GM23338 (cell line): ENCODE data around the gene DNAJC13. TPM values are rescaled to one million over a fixed set of nuclear protein-coding genes. Genes with fewer than 3 reads are reported as not detected.

ENCODE experiments used
- ATAC-seq: fragments of 200-7000 bp; cut with Tn5 transposase; 3 replicates; pipeline ENCODE4 v1.9.1; 2020
- DNase-seq: peaks from one replicate; pipeline ENCODE4 v3.0.0-alpha.2; 2015; ENCODE audit warnings: low spot score
- H2AFZ ChIP-seq: fragments of 200-600 bp; sonication (generic); 2 replicates; pipeline ENCODE4 v1.8.0; 2016; ENCODE audit warnings: antibody characterized with exemption, mild to moderate bottlenecking, moderate library complexity
- H3F3A ChIP-seq: fragments of 200-600 bp; sonication (generic); replicated peaks from 2 replicates; pipeline ENCODE4 v1.8.0; 2017; ENCODE audit warnings: antibody characterized with exemption, mixed run types, low read depth
- H3K27ac ChIP-seq: fragments of 200-600 bp; sonication (generic); 2 replicates; pipeline ENCODE4 v1.6.1; 2016; ENCODE audit warnings: low read depth
- H3K27me3 ChIP-seq: fragments of 200-600 bp; sonication (generic); 2 replicates; pipeline ENCODE4 v1.8.0; 2016; ENCODE audit warnings: mild to moderate bottlenecking, mixed run types, moderate library complexity; ENCODE audit not compliant: insufficient read depth
- H3K36me3 ChIP-seq: fragments of 200-600 bp; sonication (generic); 2 replicates; pipeline ENCODE4 v1.8.0; 2016; ENCODE audit warnings: mild to moderate bottlenecking; ENCODE audit not compliant: insufficient read depth
- H3K4me1 ChIP-seq: fragments of 200-600 bp; sonication (generic); 2 replicates; pipeline ENCODE4 v1.8.0; 2016; ENCODE audit warnings: mild to moderate bottlenecking, moderate library complexity; ENCODE audit not compliant: insufficient read depth
- H3K4me2 ChIP-seq: fragments of 200-600 bp; sonication (generic); 2 replicates; pipeline ENCODE4 v1.7.1; 2017; ENCODE audit warnings: mixed run types
- H3K4me3 ChIP-seq: fragments of 200-600 bp; sonication (generic); 2 replicates; pipeline ENCODE4 v1.6.1; 2016; ENCODE audit warnings: mixed run types
- H3K79me2 ChIP-seq: fragments of 200-600 bp; sonication (generic); replicated peaks from 2 replicates; pipeline ENCODE4 v1.8.0; 2017; ENCODE audit warnings: mild to moderate bottlenecking; ENCODE audit not compliant: insufficient read depth
- H3K9me2 ChIP-seq: fragments of 200-600 bp; sonication (generic); 2 replicates; pipeline ENCODE4 v1.8.0; 2017; ENCODE audit not compliant: insufficient read depth
- H4K20me1 ChIP-seq: fragments of 200-600 bp; sonication (generic); replicated peaks from 2 replicates; pipeline ENCODE4 v1.8.0; 2017; ENCODE audit warnings: mild to moderate bottlenecking; ENCODE audit not compliant: insufficient read depth
- H3K27ac Mint-ChIP-seq: 2 replicates; pipeline ENCODE4 v1.8.0; 2020; ENCODE audit warnings: inconsistent platforms, mild to moderate bottlenecking, moderate library complexity, mixed read lengths
- H3K27me3 Mint-ChIP-seq: 3 replicates; pipeline ENCODE4 v1.8.0; 2022; ENCODE audit warnings: low read depth, mild to moderate bottlenecking, moderate library complexity, mixed read lengths, inconsistent platforms; ENCODE audit not compliant: insufficient read depth, poor library complexity
- H3K36me3 Mint-ChIP-seq: 3 replicates; pipeline ENCODE4 v1.8.0; 2021; ENCODE audit warnings: low read depth, mild to moderate bottlenecking, inconsistent platforms, moderate library complexity, mixed read lengths
- H3K4me1 Mint-ChIP-seq: 3 replicates; pipeline ENCODE4 v1.8.0; 2020; ENCODE audit warnings: mild to moderate bottlenecking, inconsistent platforms, mixed read lengths
- H3K4me3 Mint-ChIP-seq: 3 replicates; pipeline ENCODE4 v1.8.0; 2021; ENCODE audit warnings: moderate library complexity, mild to moderate bottlenecking, inconsistent platforms, mixed read lengths
- H3K9me3 Mint-ChIP-seq: 3 replicates; pipeline ENCODE4 v1.8.0; 2020; ENCODE audit warnings: moderate library complexity, mild to moderate bottlenecking, inconsistent platforms, mixed read lengths
- EZH2 ChIP-seq: fragments of 200-600 bp; sonication (generic); IDR thresholded peaks from one replicate; pipeline ENCODE4 v1.8.0; 2017; ENCODE audit warnings: antibody characterized with exemption, mild to moderate bottlenecking, low read depth; ENCODE audit not compliant: unreplicated experiment
- EZH2phosphoT487 ChIP-seq: fragments of 200-600 bp; sonication (generic); IDR thresholded peaks from one replicate; pipeline ENCODE4 v1.8.1; 2018; ENCODE audit warnings: antibody characterized with exemption; ENCODE audit not compliant: unreplicated experiment
- JUNB ChIP-seq: IDR thresholded peaks from one replicate; pipeline ENCODE4 v1.6.1; 2016; ENCODE audit warnings: antibody characterized with exemption; ENCODE audit not compliant: unreplicated experiment
- NANOG ChIP-seq: IDR thresholded peaks from 2 replicates; pipeline ENCODE4 v1.6.1; 2016; ENCODE audit warnings: antibody characterized with exemption, borderline replicate concordance
- POLR2AphosphoS5 ChIP-seq: IDR thresholded peaks from 2 replicates; pipeline ENCODE4 v1.6.1; 2016; ENCODE audit warnings: antibody characterized with exemption, low read depth
- REST ChIP-seq: IDR thresholded peaks from one replicate; pipeline ENCODE4 v1.6.1; 2018; ENCODE audit warnings: antibody characterized with exemption; ENCODE audit not compliant: unreplicated experiment
- STAT1 ChIP-seq: IDR thresholded peaks from one replicate; pipeline ENCODE4 v1.6.1; 2016; ENCODE audit warnings: antibody characterized with exemption; ENCODE audit not compliant: unreplicated experiment
- ZNF114 ChIP-seq: fragments of 250-450 bp; sonication (Bioruptor Pico); IDR thresholded peaks from 2 replicates; pipeline ENCODE4 v1.5.0; 2020; ENCODE audit warnings: mild to moderate bottlenecking, moderate library complexity
- polyA plus RNA-seq: library from polyadenylated mRNA; unstranded; fragments of >200 nt; fragmentation: Nextera tagmentation; extraction: Ambion mirVana; gene quantifications from 2 replicates; pipeline ENCODE4 v1.2.1, GENCODE V29; 2016
- total RNA-seq: library from RNA; depleted of rRNA; stranded (reverse); fragments of >200 nt; shearing (Covaris generic); gene quantifications from 2 replicates; pipeline ENCODE4 v1.2.3, GENCODE V29; 2014
- TF ChIP-seq, protein P1 (sequence below), 2 experiments: fragments of 200-600 bp in 1 of 2; sonication (generic) in 1 of 2; conservative IDR thresholded peaks; 2 replicates each; pipeline versions ENCODE4 v1.5.1 to v1.6.1; 2016 to 2017; ENCODE audit warnings: antibody characterized with exemption in 2 of 2, low read depth in 2 of 2, mild to moderate bottlenecking in 2 of 2, moderate library complexity in 1 of 2
- TF ChIP-seq, protein P2 (sequence below): IDR thresholded peaks from 2 replicates; pipeline ENCODE4 v1.6.1; 2016; ENCODE audit warnings: antibody characterized with exemption
- TF ChIP-seq, protein P3 (sequence below): fragments of 250-450 bp; sonication (Bioruptor Pico); IDR thresholded peaks from 2 replicates; pipeline ENCODE4 v1.5.0; 2020; ENCODE audit warnings: mild to moderate bottlenecking, moderate library complexity

Gene DNAJC13
- total and polyA plus RNA-seq, 2 experiments from 2014 or later, result 8.3 to 33.6 TPM

GRCh38 chr3:132405609-132406299 is 11.5 kb upstream of the DNAJC13 start:
- no peaks in the 10 kb centered on the region for H3F3A ChIP-seq
- no peaks in the 10 kb centered on the region for H4K20me1 ChIP-seq
- TF ChIP-seq EZH2phosphoT487, result no peak
- TF ChIP-seq EZH2, result no peak
- no peak for TF ChIP-seq ZNF114 (CRISPR knock-in tag)
- no peak for TF ChIP-seq POLR2AphosphoS5
- TF ChIP-seq, protein P1, sequence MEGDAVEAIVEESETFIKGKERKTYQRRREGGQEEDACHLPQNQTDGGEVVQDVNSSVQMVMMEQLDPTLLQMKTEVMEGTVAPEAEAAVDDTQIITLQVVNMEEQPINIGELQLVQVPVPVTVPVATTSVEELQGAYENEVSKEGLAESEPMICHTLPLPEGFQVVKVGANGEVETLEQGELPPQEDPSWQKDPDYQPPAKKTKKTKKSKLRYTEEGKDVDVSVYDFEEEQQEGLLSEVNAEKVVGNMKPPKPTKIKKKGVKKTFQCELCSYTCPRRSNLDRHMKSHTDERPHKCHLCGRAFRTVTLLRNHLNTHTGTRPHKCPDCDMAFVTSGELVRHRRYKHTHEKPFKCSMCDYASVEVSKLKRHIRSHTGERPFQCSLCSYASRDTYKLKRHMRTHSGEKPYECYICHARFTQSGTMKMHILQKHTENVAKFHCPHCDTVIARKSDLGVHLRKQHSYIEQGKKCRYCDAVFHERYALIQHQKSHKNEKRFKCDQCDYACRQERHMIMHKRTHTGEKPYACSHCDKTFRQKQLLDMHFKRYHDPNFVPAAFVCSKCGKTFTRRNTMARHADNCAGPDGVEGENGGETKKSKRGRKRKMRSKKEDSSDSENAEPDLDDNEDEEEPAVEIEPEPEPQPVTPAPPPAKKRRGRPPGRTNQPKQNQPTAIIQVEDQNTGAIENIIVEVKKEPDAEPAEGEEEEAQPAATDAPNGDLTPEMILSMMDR (conservative IDR thresholded peaks at IDR 0.05; ENCODE audit: low read depth in 2 of 2), result no peak
- TF ChIP-seq REST, result no peak
- no peak for TF ChIP-seq STAT1
- TF ChIP-seq NANOG, result no peak
- no peak for TF ChIP-seq JUNB
- TF ChIP-seq, protein P2, sequence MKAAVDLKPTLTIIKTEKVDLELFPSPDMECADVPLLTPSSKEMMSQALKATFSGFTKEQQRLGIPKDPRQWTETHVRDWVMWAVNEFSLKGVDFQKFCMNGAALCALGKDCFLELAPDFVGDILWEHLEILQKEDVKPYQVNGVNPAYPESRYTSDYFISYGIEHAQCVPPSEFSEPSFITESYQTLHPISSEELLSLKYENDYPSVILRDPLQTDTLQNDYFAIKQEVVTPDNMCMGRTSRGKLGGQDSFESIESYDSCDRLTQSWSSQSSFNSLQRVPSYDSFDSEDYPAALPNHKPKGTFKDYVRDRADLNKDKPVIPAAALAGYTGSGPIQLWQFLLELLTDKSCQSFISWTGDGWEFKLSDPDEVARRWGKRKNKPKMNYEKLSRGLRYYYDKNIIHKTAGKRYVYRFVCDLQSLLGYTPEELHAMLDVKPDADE, result no peak
- TF ChIP-seq, protein P3, sequence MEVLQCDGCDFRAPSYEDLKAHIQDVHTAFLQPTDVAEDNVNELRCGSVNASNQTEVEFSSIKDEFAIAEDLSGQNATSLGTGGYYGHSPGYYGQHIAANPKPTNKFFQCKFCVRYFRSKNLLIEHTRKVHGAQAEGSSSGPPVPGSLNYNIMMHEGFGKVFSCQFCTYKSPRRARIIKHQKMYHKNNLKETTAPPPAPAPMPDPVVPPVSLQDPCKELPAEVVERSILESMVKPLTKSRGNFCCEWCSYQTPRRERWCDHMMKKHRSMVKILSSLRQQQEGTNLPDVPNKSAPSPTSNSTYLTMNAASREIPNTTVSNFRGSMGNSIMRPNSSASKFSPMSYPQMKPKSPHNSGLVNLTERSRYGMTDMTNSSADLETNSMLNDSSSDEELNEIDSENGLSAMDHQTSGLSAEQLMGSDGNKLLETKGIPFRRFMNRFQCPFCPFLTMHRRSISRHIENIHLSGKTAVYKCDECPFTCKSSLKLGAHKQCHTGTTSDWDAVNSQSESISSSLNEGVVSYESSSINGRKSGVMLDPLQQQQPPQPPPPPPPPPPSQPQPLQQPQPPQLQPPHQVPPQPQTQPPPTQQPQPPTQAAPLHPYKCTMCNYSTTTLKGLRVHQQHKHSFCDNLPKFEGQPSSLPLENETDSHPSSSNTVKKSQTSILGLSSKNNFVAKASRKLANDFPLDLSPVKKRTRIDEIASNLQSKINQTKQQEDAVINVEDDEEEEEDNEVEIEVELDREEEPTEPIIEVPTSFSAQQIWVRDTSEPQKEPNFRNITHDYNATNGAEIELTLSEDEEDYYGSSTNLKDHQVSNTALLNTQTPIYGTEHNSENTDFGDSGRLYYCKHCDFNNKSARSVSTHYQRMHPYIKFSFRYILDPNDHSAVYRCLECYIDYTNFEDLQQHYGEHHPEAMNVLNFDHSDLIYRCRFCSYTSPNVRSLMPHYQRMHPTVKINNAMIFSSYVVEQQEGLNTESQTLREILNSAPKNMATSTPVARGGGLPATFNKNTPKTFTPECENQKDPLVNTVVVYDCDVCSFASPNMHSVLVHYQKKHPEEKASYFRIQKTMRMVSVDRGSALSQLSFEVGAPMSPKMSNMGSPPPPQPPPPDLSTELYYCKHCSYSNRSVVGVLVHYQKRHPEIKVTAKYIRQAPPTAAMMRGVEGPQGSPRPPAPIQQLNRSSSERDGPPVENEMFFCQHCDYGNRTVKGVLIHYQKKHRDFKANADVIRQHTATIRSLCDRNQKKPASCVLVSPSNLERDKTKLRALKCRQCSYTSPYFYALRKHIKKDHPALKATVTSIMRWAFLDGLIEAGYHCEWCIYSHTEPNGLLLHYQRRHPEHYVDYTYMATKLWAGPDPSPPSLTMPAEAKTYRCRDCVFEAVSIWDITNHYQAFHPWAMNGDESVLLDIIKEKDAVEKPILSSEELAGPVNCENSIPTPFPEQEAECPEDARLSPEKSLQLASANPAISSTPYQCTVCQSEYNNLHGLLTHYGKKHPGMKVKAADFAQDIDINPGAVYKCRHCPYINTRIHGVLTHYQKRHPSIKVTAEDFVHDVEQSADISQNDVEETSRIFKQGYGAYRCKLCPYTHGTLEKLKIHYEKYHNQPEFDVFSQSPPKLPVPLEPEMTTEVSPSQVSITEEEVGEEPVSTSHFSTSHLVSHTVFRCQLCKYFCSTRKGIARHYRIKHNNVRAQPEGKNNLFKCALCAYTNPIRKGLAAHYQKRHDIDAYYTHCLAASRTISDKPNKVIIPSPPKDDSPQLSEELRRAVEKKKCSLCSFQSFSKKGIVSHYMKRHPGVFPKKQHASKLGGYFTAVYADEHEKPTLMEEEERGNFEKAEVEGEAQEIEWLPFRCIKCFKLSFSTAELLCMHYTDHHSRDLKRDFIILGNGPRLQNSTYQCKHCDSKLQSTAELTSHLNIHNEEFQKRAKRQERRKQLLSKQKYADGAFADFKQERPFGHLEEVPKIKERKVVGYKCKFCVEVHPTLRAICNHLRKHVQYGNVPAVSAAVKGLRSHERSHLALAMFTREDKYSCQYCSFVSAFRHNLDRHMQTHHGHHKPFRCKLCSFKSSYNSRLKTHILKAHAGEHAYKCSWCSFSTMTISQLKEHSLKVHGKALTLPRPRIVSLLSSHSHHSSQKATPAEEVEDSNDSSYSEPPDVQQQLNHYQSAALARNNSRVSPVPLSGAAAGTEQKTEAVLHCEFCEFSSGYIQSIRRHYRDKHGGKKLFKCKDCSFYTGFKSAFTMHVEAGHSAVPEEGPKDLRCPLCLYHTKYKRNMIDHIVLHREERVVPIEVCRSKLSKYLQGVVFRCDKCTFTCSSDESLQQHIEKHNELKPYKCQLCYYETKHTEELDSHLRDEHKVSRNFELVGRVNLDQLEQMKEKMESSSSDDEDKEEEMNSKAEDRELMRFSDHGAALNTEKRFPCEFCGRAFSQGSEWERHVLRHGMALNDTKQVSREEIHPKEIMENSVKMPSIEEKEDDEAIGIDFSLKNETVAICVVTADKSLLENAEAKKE, result no peak
- H3K36me3 Mint-ChIP-seq, result no peaks in the 10 kb centered on the region
- H3K9me2 ChIP-seq, result no peaks in the 10 kb centered on the region
- no peak overlapping the region for H3K4me2 ChIP-seq
- H3K79me2 ChIP-seq, result no peaks in the 10 kb centered on the region
- no peak overlapping the region for H2AFZ ChIP-seq
- DNase-seq (no peak), ATAC-seq (no peak)
- no peak overlapping the region for H3K27ac ChIP-seq
- H3K9me3 Mint-ChIP-seq, result no peaks in the 10 kb centered on the region
- no peaks in the 10 kb centered on the region for H3K4me1 Mint-ChIP-seq
- no peaks in the 10 kb centered on the region for H3K36me3 ChIP-seq
- no peaks in the 10 kb centered on the region for H3K27me3 Mint-ChIP-seq
- no peaks in the 10 kb centered on the region for H3K4me1 ChIP-seq
- H3K27me3 ChIP-seq, result no peaks in the 10 kb centered on the region
- H3K4me3 ChIP-seq, result no peak overlapping the region
- no peak overlapping the region for H3K27ac Mint-ChIP-seq
- H3K4me3 Mint-ChIP-seq, result no peak overlapping the region
